Bronchus fibroblast of lung (primary cell): ENCODE data around the gene CCDC85C. TPM values are rescaled to one million over a fixed set of nuclear protein-coding genes. Genes with fewer than 3 reads are reported as not detected.

ENCODE experiments used
- total RNA-seq: library from RNA; depleted of rRNA; stranded (reverse); fragments of >200 nt; gene quantifications from 2 replicates; pipeline ENCODE4 v1.2.3, GENCODE V29; 2015

The CCDC85C gene
- 9.7 and 11.3 TPM in 2 replicates for total RNA-seq

DNA sequence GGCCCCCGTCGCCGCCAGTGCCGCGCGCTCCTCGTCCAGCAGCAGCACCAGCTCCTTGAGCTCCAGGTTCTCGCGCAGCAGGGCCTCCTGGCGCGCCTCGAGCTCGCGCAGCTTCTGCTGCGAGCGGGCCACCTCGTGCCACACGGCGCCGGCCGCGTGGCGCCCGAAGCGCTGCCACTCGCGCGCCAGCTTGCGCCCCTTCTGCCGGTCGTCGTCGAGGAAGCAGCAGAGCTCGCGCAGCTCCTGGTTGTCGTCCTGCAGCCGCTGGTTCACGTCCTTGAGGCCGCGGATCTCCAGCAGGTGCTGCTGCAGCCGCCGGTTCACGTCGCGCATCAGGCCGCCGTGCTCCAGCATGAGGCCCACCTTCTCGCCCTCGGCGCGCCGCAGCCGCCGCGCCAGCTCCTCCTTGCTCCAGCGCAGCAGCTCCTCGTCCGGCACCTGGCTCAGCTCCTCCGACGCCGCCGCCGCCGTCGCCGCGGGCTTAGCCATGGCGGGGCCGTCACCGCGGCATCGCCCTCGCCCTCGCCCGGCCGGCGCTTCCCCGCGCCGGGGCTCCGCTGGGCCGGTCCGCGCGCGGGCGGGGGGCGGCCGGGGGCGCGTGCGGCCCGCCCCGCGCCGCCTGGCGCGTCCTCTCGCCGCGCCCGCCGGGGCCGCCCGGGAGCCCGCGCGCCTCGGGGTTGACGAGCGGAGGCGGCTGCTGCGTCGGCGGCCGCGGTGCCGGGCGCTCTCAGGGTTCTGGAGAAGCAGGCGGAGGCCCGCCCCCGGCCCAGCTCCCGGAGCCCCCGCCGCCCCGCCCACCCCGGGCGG is at the start of gene CCDC85C:
Gene CCDC85C (minus strand): TSS at position 737 of the 807 bp plus-strand sequence. CDS start 248 bp downstream, at position 489.

DNA sequence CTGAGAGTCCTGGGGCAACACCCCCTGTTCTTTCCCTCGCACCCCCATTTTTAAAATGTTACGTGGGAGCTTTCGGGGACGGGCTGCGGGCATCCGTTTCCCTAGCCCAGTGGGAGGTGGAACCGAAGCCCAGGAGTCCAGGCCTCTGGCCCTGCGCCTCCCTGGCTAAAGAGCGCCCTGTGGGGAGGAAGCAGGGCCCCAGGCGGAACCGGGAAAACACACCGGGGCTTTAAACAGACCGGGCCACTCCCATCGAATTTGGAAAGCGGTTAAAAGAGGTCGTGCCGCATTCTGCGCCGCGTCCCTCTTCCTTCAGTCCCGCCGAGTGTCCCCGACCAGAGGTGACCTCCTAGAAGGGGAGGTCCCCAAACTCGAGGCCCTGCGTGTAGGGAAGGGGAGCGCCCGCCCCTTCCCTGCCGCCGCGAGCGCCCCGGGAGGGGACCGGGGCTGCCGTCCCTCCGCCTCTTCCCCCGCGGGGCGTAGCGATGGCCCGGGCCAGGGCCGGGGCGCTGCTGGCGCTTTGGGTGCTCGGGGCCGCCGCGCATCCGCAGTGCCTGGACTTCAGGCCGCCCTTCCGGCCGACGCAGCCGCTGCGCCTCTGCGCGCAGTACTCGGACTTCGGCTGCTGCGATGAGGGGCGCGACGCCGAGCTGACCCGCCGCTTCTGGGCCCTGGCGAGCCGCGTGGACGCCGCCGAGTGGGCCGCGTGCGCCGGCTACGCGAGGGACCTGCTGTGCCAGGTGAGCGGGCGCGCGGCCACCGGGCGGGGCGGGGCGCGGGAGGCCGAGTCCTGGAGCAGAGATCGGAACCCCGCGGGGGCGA is 40.9 kb upstream of the CCDC85C start, which contains the start of gene HHIPL1:
Gene HHIPL1 (plus strand): TSS at position 407 of the 822 bp plus-strand sequence. CDS start 79 bp downstream, at position 486.

DNA sequence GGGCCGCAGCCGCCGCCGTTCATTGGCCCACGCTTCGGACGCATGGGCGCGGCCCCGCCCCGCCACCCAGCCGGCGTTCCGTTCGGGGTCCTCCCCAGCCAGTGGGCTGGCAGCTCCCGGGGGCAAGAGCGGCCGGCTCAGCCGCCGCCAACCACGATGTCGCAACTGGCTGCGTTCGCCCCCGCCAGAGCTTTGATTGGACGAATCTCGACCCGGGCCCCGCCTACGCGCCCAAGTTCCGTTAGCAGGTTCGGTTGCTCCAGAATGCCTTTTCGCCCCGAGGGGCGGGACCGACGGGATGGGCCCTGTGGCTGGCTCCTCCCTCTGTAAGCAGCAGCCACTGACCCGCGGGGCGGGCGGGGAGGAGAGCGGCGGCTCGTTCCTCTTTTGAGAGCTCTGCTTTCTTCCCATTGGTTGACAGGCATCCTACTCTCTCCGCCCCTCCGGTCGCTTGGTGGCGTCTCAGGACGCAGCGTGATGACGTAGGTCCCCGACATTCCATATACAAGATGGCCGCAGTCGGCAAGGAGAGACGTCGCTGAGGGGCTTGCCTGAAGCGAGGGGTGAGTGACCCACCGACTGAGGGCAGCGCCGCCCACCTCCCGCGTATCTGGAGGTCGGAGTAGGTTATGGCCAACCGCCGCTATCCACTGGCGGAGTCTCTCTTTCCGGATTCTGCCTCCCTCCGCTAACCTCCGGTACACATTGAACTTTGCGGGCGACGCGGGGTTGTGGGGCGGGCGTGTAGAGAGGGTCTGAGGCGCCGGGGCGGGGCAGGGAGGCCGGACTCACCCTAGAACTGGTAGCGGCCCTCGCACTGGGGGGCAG is 122.9 kb downstream of the CCDC85C start, which contains the start of gene CCNK:
Gene CCNK (plus strand): TSS at position 493 of the 828 bp plus-strand sequence. CDS start 11,269 bp downstream, outside the sequence.

GRCh38 chr14:99479906-99480869 is 123.8 kb downstream of the CCDC85C start, which contains the start of gene SETD3:
Gene SETD3, minus strand, starts transcription at chr14:99480859. Its CDS starts 15,054 bp downstream, at chr14:99465805.

Other genes starting within 250 kb of the CCDC85C start
- gene SETD3, start 123.3 kb downstream of the CCDC85C start, total RNA-seq: 19.2 and 24.4 TPM in 2 replicates
- 11.3 and 11.6 TPM in 2 replicates for gene CCNK, start 122.8 kb downstream of the CCDC85C start, total RNA-seq
- gene HHIPL1, start 40.9 kb upstream of the CCDC85C start, total RNA-seq: 1.8 and 2.7 TPM in 2 replicates
- gene CYP46A1, start 80.1 kb upstream of the CCDC85C start, total RNA-seq: not detected in 2 replicates
- gene EML1, start 189.2 kb upstream of the CCDC85C start, total RNA-seq: 11.1 and 11.3 TPM in 2 replicates